HG03039 (cell line): ENCODE results near the gene FBXL15.
A peak's percentile ranks its signal among the peaks of the same experiment; 100 is the strongest.

Experiments
- ATAC-seq: cut with Tn5 transposase; IDR thresholded peaks from one replicate; pipeline ENCODE4 v1.9.1; 2021; ENCODE audit warnings: mild to moderate bottlenecking, moderate library complexity; ENCODE audit not compliant: unreplicated experiment

The FBXL15 gene

DNA sequence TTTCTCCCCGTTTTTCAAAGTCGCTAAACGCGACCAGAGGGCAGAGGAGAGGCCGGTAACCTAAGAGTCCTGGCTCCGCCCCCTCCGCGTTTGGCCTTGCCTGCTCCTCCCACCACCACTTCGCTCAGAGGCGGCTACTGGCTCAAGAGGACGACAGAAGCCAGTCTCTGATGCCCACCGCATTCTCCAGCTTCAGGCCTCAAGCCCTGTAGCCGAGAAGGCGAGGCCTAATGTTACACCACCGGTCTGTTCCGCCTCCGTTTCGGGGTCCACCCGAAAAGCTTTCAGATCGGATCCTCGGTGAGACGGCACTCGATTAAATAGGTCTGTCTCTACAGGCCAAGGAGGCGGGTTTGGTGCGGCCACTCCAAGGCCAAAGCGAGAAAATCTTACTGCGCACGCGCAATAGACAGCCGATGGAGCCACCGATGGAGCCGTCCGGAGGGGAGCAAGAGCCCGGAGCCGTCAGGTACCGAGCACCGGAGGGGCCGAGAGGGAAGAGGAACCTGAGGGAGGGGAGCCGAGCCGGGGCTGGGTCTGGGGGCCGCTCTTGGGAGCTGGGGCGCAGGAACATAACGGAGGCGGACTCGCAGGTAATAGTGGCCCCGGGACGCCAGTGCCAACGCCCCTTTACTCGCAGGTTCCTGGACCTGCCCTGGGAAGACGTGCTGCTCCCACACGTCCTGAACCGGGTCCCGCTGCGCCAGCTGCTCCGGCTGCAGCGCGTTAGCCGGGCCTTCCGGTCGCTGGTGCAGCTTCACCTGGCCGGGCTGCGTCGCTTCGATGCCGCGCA is at the start of gene FBXL15:
FBXL15 (plus strand) TSS at position 123 of the 793 bp plus-strand sequence; CDS start at position 417, 294 bp downstream.
- peak; percentile 66 for ATAC-seq

DNA sequence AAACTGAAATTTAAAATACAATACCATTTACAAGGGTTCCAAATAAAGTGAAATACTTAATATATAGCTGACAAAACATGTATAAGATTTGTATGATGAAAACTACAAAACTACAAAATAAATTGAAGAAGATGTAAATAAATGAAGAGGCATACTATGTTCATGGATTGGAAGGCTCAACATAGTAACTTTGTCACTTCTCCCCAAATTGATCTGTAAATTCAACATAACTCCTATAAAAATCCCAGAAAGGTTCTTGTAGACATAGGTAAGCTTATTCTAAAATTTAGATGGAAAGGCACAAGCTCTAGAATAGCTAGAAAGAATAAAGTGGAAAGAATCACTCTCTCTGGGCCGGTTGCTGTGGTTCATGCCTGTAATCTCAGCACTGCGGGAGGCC is 49.3 kb upstream of the FBXL15 start:
- no peak for ATAC-seq

DNA sequence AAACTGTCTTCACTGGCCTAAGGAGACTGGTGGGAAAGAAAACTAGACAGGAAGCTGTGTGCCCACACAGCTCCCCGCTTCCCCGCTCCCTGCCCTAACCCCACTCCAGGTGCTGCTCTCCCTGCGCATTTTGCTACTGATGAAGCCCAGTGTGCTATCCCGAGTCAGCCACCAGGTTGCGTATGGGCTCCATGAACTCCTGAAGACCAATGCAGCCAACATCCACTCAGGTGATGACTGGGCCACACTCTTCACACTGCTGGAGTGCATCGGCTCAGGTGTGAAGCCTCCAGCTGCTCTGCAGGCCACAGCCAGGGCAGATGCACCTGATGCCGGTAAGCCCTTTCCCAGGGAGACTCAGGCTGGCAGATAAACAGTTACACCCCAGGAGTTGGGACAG is 45.4 kb upstream of the FBXL15 start:
- ATAC-seq: no peak

GRCh38 chr10:102375867-102376266 is 44.8 kb upstream of the FBXL15 start:
- no peak for ATAC-seq

- no peak for ATAC-seq
These were observed 43.7 kb upstream of the FBXL15 start for GRCh38 chr10:102376901-102377300.

DNA sequence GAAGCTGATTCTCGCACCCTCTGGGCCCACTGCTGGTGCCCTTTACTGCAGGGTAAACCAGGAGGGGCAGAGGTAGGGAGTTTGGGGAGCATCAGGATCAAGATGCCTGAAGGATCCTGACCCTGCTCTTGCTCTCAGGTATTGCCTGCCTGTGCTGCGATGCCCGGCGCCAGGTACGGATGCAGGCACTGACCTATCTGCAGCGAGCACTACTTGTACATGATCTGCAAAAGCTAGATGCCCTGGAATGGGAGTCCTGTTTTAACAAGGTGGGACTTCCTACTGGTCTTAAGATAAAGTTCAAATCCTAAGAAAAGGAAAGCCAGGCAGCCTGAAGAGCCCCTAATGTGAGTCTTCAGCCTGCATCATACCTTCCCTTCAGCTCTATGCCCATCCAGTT is 41.3 kb upstream of the FBXL15 start:
- ATAC-seq: no peak

- no peak for ATAC-seq
These were observed 38.7 kb upstream of the FBXL15 start for GRCh38 chr10:102381983-102382382.

DNA sequence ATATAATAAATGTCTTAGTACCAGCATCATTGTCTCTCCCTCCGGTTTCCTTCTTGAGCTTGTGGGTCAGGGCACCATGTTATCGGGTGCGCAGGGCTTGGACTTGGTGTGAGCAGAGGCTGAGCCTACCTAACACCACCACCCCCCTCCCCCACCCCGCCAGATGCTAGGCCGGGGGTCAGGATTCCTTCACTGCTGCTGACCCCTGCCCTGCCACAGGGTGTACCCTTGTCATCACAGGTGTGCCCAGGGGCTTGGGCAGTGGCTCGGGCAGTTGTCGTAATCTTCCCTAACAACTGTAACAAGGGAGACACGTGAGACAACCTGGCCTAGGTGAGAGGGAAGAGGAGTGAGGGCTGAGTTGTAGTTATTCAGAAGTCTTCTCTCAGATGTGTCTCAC is 37.8 kb upstream of the FBXL15 start:
- no peak for ATAC-seq

GRCh38 chr10:102384053-102384452 is 36.6 kb upstream of the FBXL15 start:
- no peak for ATAC-seq

DNA sequence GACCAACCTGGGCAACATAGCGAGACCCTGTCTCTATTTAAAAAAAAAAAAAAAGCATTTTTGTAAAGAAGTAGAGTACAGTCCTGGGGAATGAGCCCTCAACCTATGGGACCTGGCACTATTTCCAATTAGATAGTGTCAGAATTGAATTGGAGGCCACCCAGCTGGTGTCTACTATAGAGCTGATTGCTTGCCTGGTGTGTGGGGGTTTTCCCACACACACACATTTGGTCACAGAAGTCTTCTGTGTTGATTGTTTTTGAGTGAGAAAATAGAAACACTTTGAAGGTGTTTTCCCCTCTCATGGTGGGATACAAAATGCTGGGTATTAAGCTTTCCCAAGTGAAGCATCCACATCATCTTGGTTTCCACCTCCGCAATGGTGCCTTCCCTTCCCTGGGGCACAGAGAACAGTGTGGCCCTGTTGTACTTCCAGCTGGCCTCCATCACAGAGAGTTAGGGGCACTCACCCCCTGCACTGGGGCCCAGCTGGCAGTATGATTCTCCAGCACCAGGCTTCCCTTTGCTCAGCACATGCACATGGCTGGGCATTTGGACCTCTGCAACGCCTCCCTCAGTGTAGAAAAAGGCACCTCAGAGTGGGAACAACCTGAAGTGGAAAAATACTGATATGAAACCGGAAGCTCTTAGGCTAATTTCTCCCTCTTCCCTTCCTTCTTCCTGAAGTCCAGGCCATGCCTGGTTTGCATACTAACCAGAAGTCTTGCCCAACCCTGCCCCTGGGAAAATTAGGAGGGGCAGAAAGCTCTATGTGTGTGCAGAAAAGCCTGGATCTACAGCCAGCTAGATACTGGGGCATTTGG is 35.8 kb upstream of the FBXL15 start:
- no peak for ATAC-seq

DNA sequence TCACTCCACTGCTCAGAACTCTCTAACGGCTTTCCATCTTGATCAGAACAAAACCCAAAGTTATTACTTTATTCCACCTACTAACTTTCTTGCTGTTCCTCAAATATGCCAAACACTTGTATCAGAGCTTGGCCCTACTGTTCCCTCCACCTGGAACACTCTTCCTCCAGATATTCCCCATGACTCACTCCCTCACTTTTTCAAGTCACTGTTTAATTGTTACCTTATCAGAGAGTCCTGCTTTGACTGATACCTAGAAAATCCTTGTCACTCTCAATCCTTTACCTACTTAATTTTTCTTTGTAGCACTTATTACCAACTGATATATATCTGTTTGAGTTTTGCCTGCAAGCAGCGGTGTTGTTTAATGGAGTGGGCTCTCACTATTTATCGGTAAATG is 30.7 kb upstream of the FBXL15 start:
- no peak for ATAC-seq

GRCh38 chr10:102392306-102392705 is 28.3 kb upstream of the FBXL15 start:
- ATAC-seq: no peak

DNA sequence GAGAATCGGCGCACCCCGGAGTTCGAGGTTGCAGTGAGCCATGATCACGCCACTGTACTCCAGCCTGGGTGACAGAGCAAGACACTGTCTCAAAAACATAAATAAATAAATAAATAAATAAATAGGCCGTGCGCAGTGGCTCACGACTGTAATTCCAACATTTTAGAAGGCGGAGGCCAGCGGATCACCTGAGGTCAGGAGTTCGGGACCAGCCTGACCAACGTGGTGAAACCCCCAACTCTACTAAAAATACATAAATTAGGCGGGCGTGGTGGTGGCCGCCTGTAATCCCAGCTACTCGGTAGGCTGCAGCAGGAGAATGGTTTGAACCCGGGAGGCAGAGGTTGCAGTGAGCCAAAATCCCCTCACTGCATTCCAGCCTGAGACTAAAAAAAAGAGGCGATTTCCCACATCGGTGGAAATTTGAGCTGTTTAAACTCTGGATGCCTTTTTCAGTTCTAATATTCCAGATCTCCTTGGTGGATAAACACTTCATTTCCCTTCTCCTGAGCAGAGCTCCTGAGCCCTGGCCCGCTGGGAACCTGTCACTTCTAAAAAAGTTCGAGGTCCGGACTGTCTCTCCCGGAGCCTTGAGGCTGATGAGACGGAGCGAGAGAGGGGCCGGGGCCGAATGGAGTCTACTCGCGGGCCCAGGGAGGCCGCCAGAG is 27.1 kb upstream of the FBXL15 start:
- ATAC-seq: no peak

DNA sequence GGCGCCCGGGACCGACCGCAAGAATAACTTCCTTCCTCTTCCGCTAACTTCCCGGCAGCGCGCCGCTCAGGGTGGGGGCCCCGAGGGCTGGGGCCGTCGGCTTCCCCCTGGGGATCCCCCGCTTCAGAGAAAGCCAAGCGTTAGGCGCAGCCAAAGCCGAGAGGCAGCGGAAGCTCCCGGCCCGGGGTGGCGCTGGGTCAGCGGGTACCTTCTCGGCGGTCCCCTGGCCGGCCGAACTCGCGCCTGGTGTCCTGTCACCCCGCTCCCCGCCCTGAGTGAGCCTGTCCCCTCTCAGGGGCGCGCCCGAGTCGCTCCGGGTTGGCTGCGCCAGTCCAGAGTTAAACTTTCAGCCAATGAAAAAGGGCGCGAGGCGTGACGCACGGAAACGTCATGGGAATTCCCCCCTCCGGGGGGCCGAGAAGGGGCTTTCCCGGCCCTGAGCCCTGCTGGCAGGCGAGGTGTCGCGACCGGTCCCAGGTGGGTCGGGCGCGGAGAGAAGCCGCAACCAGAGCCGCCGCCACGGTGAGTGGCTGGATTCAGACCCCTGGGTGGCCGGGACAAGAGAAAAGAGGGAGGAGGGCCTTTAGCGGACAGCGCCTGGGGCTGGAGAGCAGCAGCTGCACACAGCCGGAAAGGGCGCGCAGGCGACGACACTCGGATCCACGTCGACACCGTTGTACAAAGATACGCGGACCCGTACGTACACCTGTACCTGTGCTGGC is 26.4 kb upstream of the FBXL15 start:
- ATAC-seq: peak; percentile 76

DNA sequence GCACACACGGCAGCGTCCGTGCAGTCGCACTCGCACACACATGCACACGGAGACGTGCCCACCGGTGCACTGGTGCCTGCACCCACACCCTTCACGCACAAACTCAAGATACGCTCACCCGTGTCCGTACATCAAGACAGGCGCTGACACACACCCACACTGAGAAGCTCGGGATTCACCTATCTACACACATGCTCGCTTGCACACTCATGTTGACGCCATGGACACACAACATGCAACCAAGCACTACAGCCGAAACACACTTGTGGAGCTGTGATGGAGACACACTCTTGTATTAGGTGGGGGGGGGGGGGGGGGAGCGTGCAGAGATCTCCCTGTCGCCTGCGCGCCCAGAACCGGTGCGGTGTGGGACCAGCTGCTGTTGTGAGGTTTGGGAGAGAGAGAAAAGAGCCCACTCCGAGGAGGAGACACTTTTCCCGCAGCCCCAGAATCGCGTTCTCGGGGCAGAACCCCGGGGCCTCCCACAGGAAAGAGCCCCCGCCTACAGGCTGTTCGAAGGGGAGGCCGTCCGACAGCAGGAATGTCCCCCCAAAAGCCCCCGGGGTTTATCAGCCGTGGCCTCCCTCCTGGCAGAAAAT is 25.7 kb upstream of the FBXL15 start:
- peak; percentile 2 for ATAC-seq

DNA sequence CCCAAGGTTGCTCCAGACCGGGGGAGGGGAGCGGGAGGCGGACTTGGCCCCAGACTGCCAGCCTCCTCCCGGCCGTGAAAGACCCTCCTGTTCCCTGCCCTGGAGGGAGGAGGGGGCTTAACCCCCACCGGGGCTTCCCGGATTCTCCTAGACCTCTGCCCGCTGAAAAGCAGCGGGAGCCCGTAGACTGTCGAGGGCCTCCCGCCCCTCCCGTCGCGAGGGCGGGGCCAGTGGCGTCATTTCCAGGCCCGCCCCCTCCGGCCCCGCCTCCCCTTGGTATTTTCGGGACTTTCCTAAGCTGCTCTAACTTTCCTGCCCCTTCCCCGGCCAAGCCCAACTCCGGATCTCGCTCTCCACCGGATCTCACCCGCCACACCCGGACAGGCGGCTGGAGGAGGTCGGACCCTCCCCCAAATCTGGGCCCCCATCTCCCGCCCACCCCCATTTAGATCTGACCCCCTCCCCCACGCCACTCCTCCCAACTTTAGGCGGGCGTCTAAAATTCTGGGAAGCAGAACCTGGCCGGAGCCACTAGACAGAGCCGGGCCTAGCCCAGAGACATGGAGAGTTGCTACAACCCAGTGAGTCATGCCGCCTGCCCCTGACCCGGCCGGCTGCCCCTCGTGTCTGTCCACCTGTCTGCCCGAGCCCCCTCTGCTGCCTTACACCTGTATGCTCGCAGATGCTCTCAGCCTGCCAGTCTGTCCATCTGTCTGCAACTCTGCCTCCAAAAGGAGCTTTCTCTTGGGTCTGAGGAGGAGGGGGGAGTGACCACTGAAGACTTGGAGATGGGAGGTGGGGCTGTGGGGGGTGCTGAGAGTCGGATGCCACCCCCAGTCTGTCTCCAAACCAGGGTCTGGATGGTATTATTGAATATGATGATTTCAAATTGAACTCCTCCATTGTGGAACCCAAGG is 25.0 kb upstream of the FBXL15 start, which contains the start of gene NFKB2:
NFKB2 (plus strand) TSS at position 306 of the 917 bp plus-strand sequence; CDS start at position 561, 255 bp downstream.
- ATAC-seq: peak; percentile 21

DNA sequence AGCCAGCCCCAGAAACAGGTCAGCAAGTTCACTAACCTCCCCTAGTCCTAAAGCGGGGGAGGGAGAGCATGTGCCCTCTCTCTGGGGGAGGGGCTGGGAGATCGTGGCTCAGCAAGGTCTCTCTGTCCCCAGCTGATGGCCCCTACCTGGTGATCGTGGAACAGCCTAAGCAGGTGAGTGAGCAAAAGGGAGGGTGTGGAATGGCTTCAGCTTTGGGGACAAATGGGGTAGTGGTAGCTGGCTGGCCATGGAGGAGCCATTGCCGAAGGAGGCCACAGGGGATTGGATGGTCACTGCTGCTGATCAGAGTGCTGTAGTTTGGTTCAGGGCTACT is 24.4 kb upstream of the FBXL15 start:
- no peak for ATAC-seq

GRCh38 chr10:102396730-102397151 is 23.9 kb upstream of the FBXL15 start:
- no peak for ATAC-seq
